ENCODE measurements around the gene HERC4. TPM values are rescaled to one million over a fixed set of nuclear protein-coding genes. Genes with fewer than 3 reads are reported as not detected.

The HERC4 gene
- total RNA-seq, 4 donors from 2014 or later: 49.5 to 91.6 (median 79.0) TPM

- no peaks in the 10 kb centered on the region for H3K4me1 ChIP-seq
- no peak for TF ChIP-seq POLR2A (IDR thresholded peaks at IDR 0.05)
- TF ChIP-seq, protein P1, sequence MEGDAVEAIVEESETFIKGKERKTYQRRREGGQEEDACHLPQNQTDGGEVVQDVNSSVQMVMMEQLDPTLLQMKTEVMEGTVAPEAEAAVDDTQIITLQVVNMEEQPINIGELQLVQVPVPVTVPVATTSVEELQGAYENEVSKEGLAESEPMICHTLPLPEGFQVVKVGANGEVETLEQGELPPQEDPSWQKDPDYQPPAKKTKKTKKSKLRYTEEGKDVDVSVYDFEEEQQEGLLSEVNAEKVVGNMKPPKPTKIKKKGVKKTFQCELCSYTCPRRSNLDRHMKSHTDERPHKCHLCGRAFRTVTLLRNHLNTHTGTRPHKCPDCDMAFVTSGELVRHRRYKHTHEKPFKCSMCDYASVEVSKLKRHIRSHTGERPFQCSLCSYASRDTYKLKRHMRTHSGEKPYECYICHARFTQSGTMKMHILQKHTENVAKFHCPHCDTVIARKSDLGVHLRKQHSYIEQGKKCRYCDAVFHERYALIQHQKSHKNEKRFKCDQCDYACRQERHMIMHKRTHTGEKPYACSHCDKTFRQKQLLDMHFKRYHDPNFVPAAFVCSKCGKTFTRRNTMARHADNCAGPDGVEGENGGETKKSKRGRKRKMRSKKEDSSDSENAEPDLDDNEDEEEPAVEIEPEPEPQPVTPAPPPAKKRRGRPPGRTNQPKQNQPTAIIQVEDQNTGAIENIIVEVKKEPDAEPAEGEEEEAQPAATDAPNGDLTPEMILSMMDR (IDR thresholded peaks at IDR 0.05): no peak
- no peak overlapping the region for H3K27ac ChIP-seq
- no peak overlapping the region for H3K4me3 ChIP-seq
- DNase-seq: no peak
- no peaks in the 10 kb centered on the region for H3K27me3 ChIP-seq
- H3K9me3 ChIP-seq: no peaks in the 10 kb centered on the region
- no peaks in the 10 kb centered on the region for H3K36me3 ChIP-seq
Measured at GRCh38 chr10:68088740-68089139, 13.7 kb upstream of the HERC4 start.

DNA sequence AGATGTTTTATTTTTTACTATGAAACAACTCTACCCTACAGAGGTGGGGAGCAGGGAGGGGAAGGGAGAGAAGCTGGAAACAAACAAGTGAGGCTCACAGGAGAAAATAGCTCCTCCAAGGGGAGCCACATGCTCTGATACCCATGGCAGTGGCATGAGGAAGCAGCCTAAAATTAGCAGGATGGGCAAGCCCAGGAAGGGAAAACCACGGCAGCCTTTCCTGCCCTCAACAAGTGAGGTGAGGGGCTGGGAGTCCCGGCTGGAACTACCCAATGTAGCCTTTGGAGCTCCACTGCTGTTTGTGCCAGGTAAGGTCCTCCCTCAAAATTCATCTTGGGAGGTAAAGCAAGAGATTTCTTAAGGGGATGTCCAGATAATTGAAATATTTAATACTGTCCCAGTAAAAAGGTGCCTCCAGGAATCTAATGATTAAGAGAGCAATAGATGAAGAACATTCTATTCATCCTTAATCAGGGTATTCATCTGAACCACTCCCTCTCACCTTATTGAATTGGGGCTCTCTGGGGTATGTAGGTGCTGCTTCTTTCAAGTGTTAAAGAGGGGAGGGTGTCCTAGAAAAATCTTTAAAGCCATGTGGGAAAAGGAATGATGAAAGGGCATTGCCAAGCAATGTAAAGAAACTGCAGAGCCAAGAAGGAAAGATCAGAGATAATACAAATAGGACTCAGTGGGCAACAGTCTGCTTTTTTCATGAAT, 12.8 kb upstream of the HERC4 start:
- no peaks in the 10 kb centered on the region for H3K27me3 ChIP-seq
- no peak for DNase-seq
- H3K4me3 ChIP-seq: no peak overlapping the region
- H3K9me3 ChIP-seq: no peaks in the 10 kb centered on the region
- no peak overlapping the region for H3K27ac ChIP-seq
- no peaks in the 10 kb centered on the region for H3K36me3 ChIP-seq
- TF ChIP-seq, protein P1 (IDR thresholded peaks at IDR 0.05): no peak
- TF ChIP-seq POLR2A (IDR thresholded peaks at IDR 0.05): no peak
- no peaks in the 10 kb centered on the region for H3K4me1 ChIP-seq

GRCh38 chr10:68086910-68087684, 12.0 kb upstream of the HERC4 start:
- Histone ChIP-seq H3K4me3 (no peak overlapping the region), H3K4me1 (no peaks in the 10 kb centered on the region), H3K27me3 (no peaks in the 10 kb centered on the region), H3K27ac (no peak overlapping the region), H3K9me3 (no peaks in the 10 kb centered on the region), H3K36me3 (no peaks in the 10 kb centered on the region)
- no peak for DNase-seq
- no peak for TF ChIP-seq POLR2A (IDR thresholded peaks at IDR 0.05)
- TF ChIP-seq, protein P1 (IDR thresholded peaks at IDR 0.05): no peak

DNA sequence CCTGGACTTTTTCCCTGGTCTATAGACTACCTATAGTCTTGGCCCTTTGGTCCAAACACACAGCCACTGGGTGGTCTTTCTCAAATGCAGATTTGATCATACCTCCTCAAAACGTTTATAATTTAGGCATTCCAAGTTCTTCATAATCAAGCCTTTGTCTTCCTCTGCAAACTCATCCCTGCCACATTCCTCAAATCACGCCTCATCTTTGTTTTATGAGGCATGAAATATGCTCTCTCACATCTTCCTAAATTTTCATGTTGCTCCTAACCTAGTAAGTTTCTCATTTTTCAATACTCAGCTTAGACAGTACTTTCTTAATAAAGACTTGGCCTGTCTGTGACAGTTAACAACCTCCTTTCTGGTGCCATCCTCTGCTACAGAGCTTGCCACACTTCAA, 10.9 kb upstream of the HERC4 start:
- TF ChIP-seq, protein P1 (IDR thresholded peaks at IDR 0.05): no peak
- no peak for TF ChIP-seq POLR2A (IDR thresholded peaks at IDR 0.05)
- H3K27me3 ChIP-seq: no peaks in the 10 kb centered on the region
- DNase-seq: no peak
- H3K4me1 ChIP-seq: no peaks in the 10 kb centered on the region
- no peaks in the 10 kb centered on the region for H3K36me3 ChIP-seq
- H3K27ac ChIP-seq: no peak overlapping the region
- H3K9me3 ChIP-seq: no peaks in the 10 kb centered on the region
- H3K4me3 ChIP-seq: no peak overlapping the region

- no peak for DNase-seq
- no peaks in the 10 kb centered on the region for H3K9me3 ChIP-seq
- H3K4me3 ChIP-seq: no peak overlapping the region
- H3K36me3 ChIP-seq: no peaks in the 10 kb centered on the region
- H3K4me1 ChIP-seq: no peaks in the 10 kb centered on the region
- no peaks in the 10 kb centered on the region for H3K27me3 ChIP-seq
- H3K27ac ChIP-seq: no peak overlapping the region
- TF ChIP-seq, protein P1 (IDR thresholded peaks at IDR 0.05): no peak
- no peak for TF ChIP-seq POLR2A (IDR thresholded peaks at IDR 0.05)
Measured at GRCh38 chr10:68084469-68084868, 9.4 kb upstream of the HERC4 start.

All from Peyer's patch (tissue), 4 donors.